GM06990 (cell line): ENCODE measurements around the gene TTLL5.

Source experiments
- DNase-seq: peaks from one replicate; pipeline ENCODE4 v3.0.0-alpha.2; 2011; ENCODE audit not compliant: insufficient read length; ENCODE audit errors: extremely low read depth
- H3K27me3 ChIP-seq: replicated peaks from 2 replicates; pipeline ENCODE4 v1.6.0; 2011; ENCODE audit warnings: low read length; ENCODE audit not compliant: control insufficient read depth, insufficient read depth
- H3K36me3 ChIP-seq: 2 replicates; pipeline ENCODE4 v1.5.1; 2011; ENCODE audit warnings: low read length; ENCODE audit not compliant: control insufficient read depth, insufficient read depth
- H3K4me3 ChIP-seq: replicated peaks from 2 replicates; pipeline ENCODE4 v1.5.1; 2011; ENCODE audit warnings: low read depth, mild to moderate bottlenecking, control low read depth, low read length
- TF ChIP-seq, protein P1 (sequence below): IDR thresholded peaks from 2 replicates; pipeline ENCODE4 v1.5.1; 2011; ENCODE audit warnings: low read length, control low read depth, mild to moderate bottlenecking, inconsistent platforms; ENCODE audit not compliant: insufficient read depth, poor library complexity, severe bottlenecking

The TTLL5 gene

DNA sequence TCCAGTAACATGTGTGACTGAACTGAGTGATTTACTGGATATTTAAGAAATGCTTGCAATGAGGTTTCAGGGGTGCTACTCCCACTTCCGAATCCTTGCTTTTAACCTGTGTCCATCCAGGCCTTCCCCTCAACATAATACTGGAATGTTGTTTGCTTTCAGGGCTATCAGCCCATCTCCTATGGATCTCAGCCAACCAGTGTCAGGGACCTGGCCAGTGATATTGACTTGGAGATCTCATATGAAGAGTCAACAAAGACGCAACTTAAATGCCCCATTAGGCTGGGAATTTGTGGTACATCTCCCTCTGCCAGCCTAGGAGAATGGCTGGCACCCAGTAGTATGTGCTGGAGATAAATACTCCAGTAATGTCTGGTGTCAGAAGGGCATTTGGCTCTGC lies 323.6 kb downstream of the TTLL5 start:
- H3K36me3 ChIP-seq: no peaks in the 10 kb centered on the region
- DNase-seq: no peak
- no peaks in the 10 kb centered on the region for H3K27me3 ChIP-seq
- no peak overlapping the region for H3K4me3 ChIP-seq
- TF ChIP-seq, protein P1, sequence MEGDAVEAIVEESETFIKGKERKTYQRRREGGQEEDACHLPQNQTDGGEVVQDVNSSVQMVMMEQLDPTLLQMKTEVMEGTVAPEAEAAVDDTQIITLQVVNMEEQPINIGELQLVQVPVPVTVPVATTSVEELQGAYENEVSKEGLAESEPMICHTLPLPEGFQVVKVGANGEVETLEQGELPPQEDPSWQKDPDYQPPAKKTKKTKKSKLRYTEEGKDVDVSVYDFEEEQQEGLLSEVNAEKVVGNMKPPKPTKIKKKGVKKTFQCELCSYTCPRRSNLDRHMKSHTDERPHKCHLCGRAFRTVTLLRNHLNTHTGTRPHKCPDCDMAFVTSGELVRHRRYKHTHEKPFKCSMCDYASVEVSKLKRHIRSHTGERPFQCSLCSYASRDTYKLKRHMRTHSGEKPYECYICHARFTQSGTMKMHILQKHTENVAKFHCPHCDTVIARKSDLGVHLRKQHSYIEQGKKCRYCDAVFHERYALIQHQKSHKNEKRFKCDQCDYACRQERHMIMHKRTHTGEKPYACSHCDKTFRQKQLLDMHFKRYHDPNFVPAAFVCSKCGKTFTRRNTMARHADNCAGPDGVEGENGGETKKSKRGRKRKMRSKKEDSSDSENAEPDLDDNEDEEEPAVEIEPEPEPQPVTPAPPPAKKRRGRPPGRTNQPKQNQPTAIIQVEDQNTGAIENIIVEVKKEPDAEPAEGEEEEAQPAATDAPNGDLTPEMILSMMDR: no peak

GRCh38 chr14:75985618-75986438 lies 324.8 kb downstream of the TTLL5 start, which contains the start of gene IFT43:
Gene IFT43 (plus strand): TSS chr14:75985763. CDS start chr14:75985787, 24 bp downstream.
- peak within 1 kb of the TSS; percentile 73 for H3K4me3 ChIP-seq
- TF ChIP-seq, protein P1: no peak
- peak; percentile 69 for DNase-seq
- H3K36me3 ChIP-seq: no peaks in the 10 kb centered on the region
- no peaks in the 10 kb centered on the region for H3K27me3 ChIP-seq

DNA sequence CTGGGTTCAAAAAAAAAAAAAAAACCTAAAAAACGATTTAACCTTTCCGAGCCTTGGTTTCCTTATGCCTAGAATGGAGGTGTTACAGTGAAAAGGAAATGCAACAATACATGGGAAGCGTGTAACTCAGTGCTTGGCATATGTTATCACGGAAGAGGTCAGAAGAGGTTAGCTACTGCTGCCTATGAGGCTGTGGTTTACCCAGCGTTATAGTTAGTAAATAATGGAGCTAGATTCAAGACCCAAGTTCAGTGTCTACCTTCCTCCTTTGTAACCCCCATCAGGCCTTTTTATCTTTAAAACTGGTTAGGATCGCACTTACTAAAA lies 325.4 kb downstream of the TTLL5 start:
- TF ChIP-seq, protein P1: no peak
- no peak for DNase-seq
- H3K36me3 ChIP-seq: no peaks in the 10 kb centered on the region
- H3K4me3 ChIP-seq: peak overlapping the region; percentile 73
- no peaks in the 10 kb centered on the region for H3K27me3 ChIP-seq

- no peak overlapping the region for H3K4me3 ChIP-seq
- no peak for DNase-seq
- H3K36me3 ChIP-seq: no peaks in the 10 kb centered on the region
- TF ChIP-seq, protein P1: no peak
- H3K27me3 ChIP-seq: no peaks in the 10 kb centered on the region
These were observed 326.3 kb downstream of the TTLL5 start for GRCh38 chr14:75987201-75987970.

- no peak for DNase-seq
- H3K4me3 ChIP-seq: no peak overlapping the region
- TF ChIP-seq, protein P1: no peak
- no peaks in the 10 kb centered on the region for H3K36me3 ChIP-seq
- no peaks in the 10 kb centered on the region for H3K27me3 ChIP-seq
These were observed 328.1 kb downstream of the TTLL5 start for GRCh38 chr14:75989134-75989533.
